ENCODE results near the gene MKS1. TPM values are rescaled to one million over a fixed set of nuclear protein-coding genes. Genes with fewer than 3 reads are reported as not detected.

The MKS1 gene
- total and polyA plus RNA-seq, 2 donors (not counting 3 experiments of a cell fraction or from before 2014, with no cell fraction given) = 12.2 to 13.2 TPM

DNA sequence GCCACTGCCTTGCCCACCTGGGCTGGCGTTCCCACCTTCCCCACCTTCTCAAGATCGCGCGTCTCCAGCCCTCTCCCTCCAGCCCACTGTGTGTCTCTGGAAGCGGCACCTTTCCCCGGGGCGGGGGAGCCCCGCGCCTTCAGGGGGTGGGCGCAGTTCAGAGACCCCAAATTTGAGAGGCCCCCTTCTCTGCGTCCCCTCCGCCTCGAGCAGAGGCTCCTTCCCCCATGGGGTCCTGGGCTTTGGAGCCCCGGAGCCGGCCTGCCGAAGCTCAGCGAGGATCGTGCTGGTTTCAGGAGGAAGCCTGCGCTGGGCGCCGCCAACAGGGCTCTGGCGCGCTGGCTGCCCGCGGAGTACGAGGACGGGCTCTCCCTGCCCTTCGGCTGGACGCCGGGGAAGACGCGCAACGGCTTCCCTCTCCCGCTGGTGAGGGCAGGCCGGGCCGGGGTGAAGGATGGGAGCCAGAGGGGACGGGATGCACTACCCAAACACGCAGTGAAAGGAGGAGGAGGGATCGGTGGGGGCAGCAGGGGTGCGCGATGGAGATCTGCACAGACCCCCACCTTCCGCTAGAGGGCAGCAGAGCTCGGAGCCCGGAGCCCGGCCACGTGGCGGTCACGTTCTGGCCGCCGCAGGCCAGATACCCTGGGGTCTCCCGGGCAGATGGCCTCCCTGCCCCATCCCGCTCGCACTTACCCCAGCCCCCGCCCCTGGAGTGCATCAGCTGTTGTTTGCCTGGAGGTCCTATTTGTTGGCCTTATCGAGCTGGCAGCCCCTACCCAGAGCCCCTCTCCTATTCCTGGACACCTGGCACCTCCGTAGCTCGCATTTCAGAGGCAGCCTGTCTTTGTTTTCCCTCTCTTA, 30.4 kb upstream of the MKS1 start:
- no peak overlapping the region for H3K9ac ChIP-seq (replicated peaks; ENCODE audit: extremely low read depth, insufficient read depth, low read length)
- intact Hi-C loops (cut with micrococcal nuclease) = loop anchor here (1.0 to 5.0 kb wide), 2 partner anchors 30 to 47 kb away; partner anchors contain the start of gene MKS1
- H3K4me1 ChIP-seq (ENCODE audit: control insufficient read depth, extremely low read depth, insufficient read depth, low read length) = no peaks in the 10 kb centered on the region
- BruUV-seq (replicated peaks) = no TSS peak
- H3K36me3 ChIP-seq (ENCODE audit: control insufficient read depth in 2 of 2, extremely low read depth in 1 of 2, insufficient read depth in 2 of 2, low read length in 2 of 2) = no peaks in the 10 kb centered on the region
- H3K4me2 ChIP-seq (ENCODE audit: insufficient read depth, low read length) = peak overlapping the region; percentile 57
- TF ChIP-seq, protein P1, sequence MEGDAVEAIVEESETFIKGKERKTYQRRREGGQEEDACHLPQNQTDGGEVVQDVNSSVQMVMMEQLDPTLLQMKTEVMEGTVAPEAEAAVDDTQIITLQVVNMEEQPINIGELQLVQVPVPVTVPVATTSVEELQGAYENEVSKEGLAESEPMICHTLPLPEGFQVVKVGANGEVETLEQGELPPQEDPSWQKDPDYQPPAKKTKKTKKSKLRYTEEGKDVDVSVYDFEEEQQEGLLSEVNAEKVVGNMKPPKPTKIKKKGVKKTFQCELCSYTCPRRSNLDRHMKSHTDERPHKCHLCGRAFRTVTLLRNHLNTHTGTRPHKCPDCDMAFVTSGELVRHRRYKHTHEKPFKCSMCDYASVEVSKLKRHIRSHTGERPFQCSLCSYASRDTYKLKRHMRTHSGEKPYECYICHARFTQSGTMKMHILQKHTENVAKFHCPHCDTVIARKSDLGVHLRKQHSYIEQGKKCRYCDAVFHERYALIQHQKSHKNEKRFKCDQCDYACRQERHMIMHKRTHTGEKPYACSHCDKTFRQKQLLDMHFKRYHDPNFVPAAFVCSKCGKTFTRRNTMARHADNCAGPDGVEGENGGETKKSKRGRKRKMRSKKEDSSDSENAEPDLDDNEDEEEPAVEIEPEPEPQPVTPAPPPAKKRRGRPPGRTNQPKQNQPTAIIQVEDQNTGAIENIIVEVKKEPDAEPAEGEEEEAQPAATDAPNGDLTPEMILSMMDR (IDR thresholded peaks at IDR 0.05; ENCODE audit: extremely low read depth in 1 of 2, insufficient read depth in 1 of 2, low read depth in 1 of 2, low read length in 2 of 2) = peak; percentile 92 to 99
- TF ChIP-seq, protein P2, sequence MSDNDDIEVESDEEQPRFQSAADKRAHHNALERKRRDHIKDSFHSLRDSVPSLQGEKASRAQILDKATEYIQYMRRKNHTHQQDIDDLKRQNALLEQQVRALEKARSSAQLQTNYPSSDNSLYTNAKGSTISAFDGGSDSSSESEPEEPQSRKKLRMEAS (IDR thresholded peaks at IDR 0.05; ENCODE audit: insufficient read depth, insufficient read length) = peak; percentile 90
- TF ChIP-seq POLR2AphosphoS5 (IDR thresholded peaks at IDR 0.05; ENCODE audit: insufficient read depth, low read depth, low read length) (no peak), JUN (IDR thresholded peaks at IDR 0.05; ENCODE audit: borderline replicate concordance, insufficient read depth, insufficient read length, low read depth) (no peak), MYC (IDR thresholded peaks at IDR 0.05; ENCODE audit: low read depth, low read length) (peak; percentile 87), GATA2 (IDR thresholded peaks at IDR 0.05; ENCODE audit: insufficient read depth, insufficient read length, low read depth, low read length) (no peak)
- CTCF ChIA-PET = interaction anchor here (0.7 to 2.0 kb wide), 30 partner anchors 9 to 755 kb away, joined by 3 to 30 read pairs (median 4); partner anchors contain the start of genes LPO, MKS1, RNF43 and SUPT4H1
- H4K20me1 ChIP-seq (replicated peaks; ENCODE audit: control insufficient read depth, extremely low read depth, insufficient read depth, low read length) = no peaks in the 10 kb centered on the region
- POLR2A ChIA-PET = no interaction called here
- peak; percentile 79 for FAIRE-seq
- no peak overlapping the region for H3K27ac ChIP-seq (ENCODE audit: insufficient read depth, low read depth, low read length)
- no peaks in the 10 kb centered on the region for H3K9me3 ChIP-seq (replicated peaks; ENCODE audit: control insufficient read depth, insufficient read depth, low read length)
- no peaks in the 10 kb centered on the region for H3K9me1 ChIP-seq (replicated peaks; ENCODE audit: control insufficient read depth, extremely low read depth, insufficient read depth, low read length)
- peak overlapping the region in 2 of 3 experiments; percentile 31 to 46 for H3K4me3 ChIP-seq (replicated peaks in 1 of 3; ENCODE audit: insufficient read depth in 1 of 3, low read depth in 1 of 3, low read length in 3 of 3)
- H3K79me2 ChIP-seq (ENCODE audit: control insufficient read depth, insufficient read depth, low read length) = no peaks in the 10 kb centered on the region
- peak; percentile 55 for DNase-seq (ENCODE audit: low read depth, low spot score)
- H3K27me3 ChIP-seq (ENCODE audit: control insufficient read depth in 2 of 2, insufficient read depth in 2 of 2, low read length in 2 of 2) = peaks cover 24% of the 10 kb centered on the region in 2 experiments
- H2AFZ ChIP-seq (ENCODE audit: low read depth, low read length) = peak overlapping the region; percentile 93
- dilution Hi-C loops (cut with MboI; ENCODE audit: extremely low pct_ligation_motif_present, low sequenced_read_pairs) = no loop called here
